Keratinocyte (primary cell): ENCODE measurements around the gene ECI1. TPM values are rescaled to one million over a fixed set of nuclear protein-coding genes. Genes with fewer than 3 reads are reported as not detected.

Experiments
- DNase-seq: peaks from one replicate; pipeline ENCODE4 v3.0.0-alpha.2; 2011; ENCODE audit warnings: low read depth, missing footprints, low spot score
- FAIRE-seq: peaks from 2 replicates; lab custom pipeline; 2011; peaks lifted over from hg19 to GRCh38; lab: Jason Lieb, UNC
- H2AFZ ChIP-seq: 2 replicates; pipeline ENCODE4 v1.6.0; 2012; ENCODE audit warnings: low read length, control low read depth, inconsistent platforms; ENCODE audit not compliant: control insufficient read depth
- H3K27ac ChIP-seq: 2 replicates; pipeline ENCODE4 v1.5.1; 2011; ENCODE audit warnings: low read length; ENCODE audit not compliant: control insufficient read depth, insufficient read depth
- H3K27me3 ChIP-seq: 3 replicates; pipeline ENCODE4 v1.6.0; 2011; ENCODE audit warnings: low read length; ENCODE audit not compliant: control insufficient read depth, insufficient read depth; ENCODE audit errors: extremely low read depth
- H3K36me3 ChIP-seq, 2 experiments: 2 replicates in 1 of 2; 3 replicates in 1 of 2; pipeline ENCODE4 v1.5.1; 2011; ENCODE audit warnings: low read length in 2 of 2, mild to moderate bottlenecking in 1 of 2; ENCODE audit not compliant: control insufficient read depth in 2 of 2, insufficient read depth in 2 of 2; ENCODE audit errors: extremely low read depth in 1 of 2
- H3K4me1 ChIP-seq: 3 replicates; pipeline ENCODE4 v1.5.1; 2011; ENCODE audit warnings: low read length; ENCODE audit not compliant: control insufficient read depth, insufficient read depth; ENCODE audit errors: extremely low read depth
- H3K4me2 ChIP-seq: 3 replicates; pipeline ENCODE4 v1.6.0; 2011; ENCODE audit warnings: low read depth, low read length; ENCODE audit not compliant: control insufficient read depth, insufficient read depth; ENCODE audit errors: extremely low read depth
- H3K4me3 ChIP-seq, 3 experiments: fragments of 200-600 bp in 1 of 3; sonication (generic) in 1 of 3; 2 replicates in 2 of 3; 3 replicates in 1 of 3; pipeline ENCODE4 v1.5.1; 2011 to 2016; ENCODE audit warnings: low read length in 3 of 3, mild to moderate bottlenecking in 3 of 3, control low read depth in 2 of 3, inconsistent platforms in 1 of 3, low read depth in 1 of 3, mixed read lengths in 1 of 3, mixed run types in 1 of 3, moderate library complexity in 1 of 3; ENCODE audit not compliant: control insufficient read depth in 2 of 3, insufficient read depth in 2 of 3; ENCODE audit errors: extremely low read depth in 1 of 3
- H3K79me2 ChIP-seq: 2 replicates; pipeline ENCODE4 v1.6.0; 2012; ENCODE audit warnings: low read length; ENCODE audit not compliant: control insufficient read depth, insufficient read depth
- H3K9ac ChIP-seq: 3 replicates; pipeline ENCODE4 v1.6.0; 2011; ENCODE audit warnings: low read length; ENCODE audit not compliant: control insufficient read depth, insufficient read depth; ENCODE audit errors: extremely low read depth
- H3K9me1 ChIP-seq: 3 replicates; pipeline ENCODE4 v1.6.0; 2011; ENCODE audit warnings: low read length; ENCODE audit not compliant: control insufficient read depth, insufficient read depth; ENCODE audit errors: extremely low read depth
- H3K9me3 ChIP-seq: 2 replicates; pipeline ENCODE4 v1.5.1; 2012; ENCODE audit warnings: low read depth, low read length; ENCODE audit not compliant: control insufficient read depth
- H4K20me1 ChIP-seq: 3 replicates; pipeline ENCODE4 v1.6.0; 2011; ENCODE audit warnings: low read length; ENCODE audit not compliant: control insufficient read depth, insufficient read depth; ENCODE audit errors: extremely low read depth
- CTCF ChIP-seq, 3 experiments: IDR thresholded peaks in 1 of 3; conservative IDR thresholded peaks in 1 of 3; optimal IDR thresholded peaks in 1 of 3; 2 replicates in 2 of 3; 3 replicates in 1 of 3; pipeline versions ENCODE3 to v1.5.1; 2011; ENCODE audit warnings: low read length in 3 of 3, mild to moderate bottlenecking in 3 of 3, moderate library complexity in 2 of 3, control low read depth in 1 of 3, inconsistent platforms in 1 of 3; ENCODE audit not compliant: insufficient read depth in 2 of 3; ENCODE audit errors: extremely low read depth in 1 of 3
- EZH2 ChIP-seq: IDR thresholded peaks from one replicate; pipeline ENCODE4 v1.6.1; 2012; ENCODE audit warnings: inconsistent platforms, mild to moderate bottlenecking, low read length, moderate library complexity
- dilution Hi-C: fragments of 300-500 bp; cut with MboI; formaldehyde crosslinking; loops from one replicate; pipeline ENCODE4 v1.7.0; 2020; ENCODE audit warnings: low sequenced_read_pairs; ENCODE audit not compliant: extremely low pct_ligation_motif_present
- polyA plus RNA-seq, 5 experiments: library from polyadenylated mRNA; depleted of rRNA in 3 of 5; stranded (reverse) in 3 of 5; stranded (forward) in 1 of 5; unstranded in 1 of 5; fragments of >200 nt; gene quantifications; 1 replicate in 1 of 5; 2 replicates in 3 of 5; 3 replicates in 1 of 5; pipeline versions ENCODE4 v1.2.1 to v1.2.3, GENCODE V29; 2011 to 2012; ENCODE audit warnings: missing spikeins in 2 of 5, low read depth in 1 of 5, low replicate concordance in 1 of 5

The ECI1 gene
- polyA plus RNA-seq, 1 donor (not counting 4 experiments of a cell fraction or from before 2014, with no cell fraction given) = 19.7 TPM

GRCh38 chr16:2229091-2229490 lies 22.3 kb downstream of the ECI1 start:
- H3K9me3 ChIP-seq = no peaks in the 10 kb centered on the region
- TF ChIP-seq CTCF (optimal IDR thresholded peaks at IDR 0.05 in 1 of 3, IDR thresholded peaks at IDR 0.05 in 1 of 3, conservative IDR thresholded peaks at IDR 0.05 in 1 of 3; ENCODE audit: extremely low read depth in 1 of 3, insufficient read depth in 2 of 3, low read length in 3 of 3) = no peak
- no peak for TF ChIP-seq EZH2
- H3K36me3 ChIP-seq = peaks cover 21 to 45% of the 10 kb centered on the region in 2 experiments
- DNase-seq (no peak), FAIRE-seq (no peak)
- H4K20me1 ChIP-seq = no peaks in the 10 kb centered on the region
- dilution Hi-C loops = no loop called here
- H2AFZ ChIP-seq = no peak overlapping the region
- H3K4me3 ChIP-seq = no peak overlapping the region
- H3K27me3 ChIP-seq = no peaks in the 10 kb centered on the region
- peaks cover 21% of the 10 kb centered on the region for H3K4me1 ChIP-seq
- H3K9me1 ChIP-seq = peaks cover 3% of the 10 kb centered on the region
- H3K27ac ChIP-seq = no peak overlapping the region
- peaks cover 41% of the 10 kb centered on the region for H3K79me2 ChIP-seq
- H3K4me2 ChIP-seq = no peak overlapping the region
- H3K9ac ChIP-seq = no peak overlapping the region

- FAIRE-seq (no peak), DNase-seq (no peak)
- Histone ChIP-seq H3K4me3 (no peak overlapping the region), H3K27me3 (no peaks in the 10 kb centered on the region), H3K79me2 (peaks cover 46% of the 10 kb centered on the region), H2AFZ (no peak overlapping the region), H3K4me2 (no peak overlapping the region), H3K36me3 (peaks cover 20 to 41% of the 10 kb centered on the region in 2 experiments), H3K9me3 (no peaks in the 10 kb centered on the region), H4K20me1 (no peaks in the 10 kb centered on the region), H3K9ac (no peak overlapping the region), H3K9me1 (peaks cover 3% of the 10 kb centered on the region), H3K27ac (no peak overlapping the region), H3K4me1 (peaks cover 21% of the 10 kb centered on the region)
- TF ChIP-seq CTCF (optimal IDR thresholded peaks at IDR 0.05 in 1 of 3, IDR thresholded peaks at IDR 0.05 in 1 of 3, conservative IDR thresholded peaks at IDR 0.05 in 1 of 3; ENCODE audit: extremely low read depth in 1 of 3, insufficient read depth in 2 of 3, low read length in 3 of 3) (no peak), EZH2 (no peak)
- dilution Hi-C loops = no loop called here
Measured at GRCh38 chr16:2228161-2228824, 23.1 kb downstream of the ECI1 start.
